ENCODE results near the gene ACOT12.

Gene ACOT12

GRCh38 chr5:81398741-81399140, 4.8 kb upstream of the ACOT12 start:
- Histone ChIP-seq H3K36me3 (no peaks in the 10 kb centered on the region), H3K4me3 (ENCODE audit: low read depth in 1 of 2, low read length in 1 of 2) (no peak overlapping the region), H3K9me3 (no peaks in the 10 kb centered on the region), H3K27ac (no peak overlapping the region), H3K4me1 (ENCODE audit: control insufficient read depth in 1 of 2, insufficient read depth in 1 of 2, low read depth in 1 of 2, low read length in 1 of 2) (peaks cover 0 to 6% of the 10 kb centered on the region in 2 experiments), H3K27me3 (peaks cover 50% of the 10 kb centered on the region)
- TF ChIP-seq CTCF (IDR thresholded peaks at IDR 0.05), result no peak

GRCh38 chr5:81397176-81397575, 3.2 kb upstream of the ACOT12 start:
- Histone ChIP-seq H3K27me3 (peaks cover 66% of the 10 kb centered on the region), H3K27ac (no peak overlapping the region), H3K4me3 (ENCODE audit: low read depth in 1 of 2, low read length in 1 of 2) (no peak overlapping the region), H3K36me3 (no peaks in the 10 kb centered on the region), H3K9me3 (no peaks in the 10 kb centered on the region), H3K4me1 (ENCODE audit: control insufficient read depth in 1 of 2, insufficient read depth in 1 of 2, low read depth in 1 of 2, low read length in 1 of 2) (peaks cover 0 to 8% of the 10 kb centered on the region in 2 experiments)
- TF ChIP-seq CTCF (IDR thresholded peaks at IDR 0.05), result no peak

DNA sequence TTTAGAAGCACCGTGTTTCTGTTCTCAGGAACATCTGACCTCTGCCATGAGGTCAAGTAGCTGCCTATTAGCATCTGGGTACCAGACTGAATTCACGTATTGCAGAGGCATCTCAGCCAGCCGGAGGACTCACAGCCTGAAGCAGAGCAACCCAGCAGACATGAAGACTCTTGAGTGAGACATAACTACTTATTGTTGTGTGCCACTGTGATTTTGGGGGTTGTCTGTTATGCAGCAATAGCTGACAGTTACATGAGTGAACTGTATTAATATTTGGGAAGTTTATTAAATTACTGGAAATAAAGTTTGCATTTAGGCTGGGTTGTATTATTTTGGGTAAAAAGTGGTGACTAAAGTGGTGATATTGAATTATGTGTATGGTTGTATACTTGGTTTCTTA, 1.3 kb upstream of the ACOT12 start:
- H3K4me3 ChIP-seq (ENCODE audit: low read depth in 1 of 2, low read length in 1 of 2), result no peak overlapping the region
- TF ChIP-seq CTCF (IDR thresholded peaks at IDR 0.05), result no peak
- no peaks in the 10 kb centered on the region for H3K9me3 ChIP-seq
- no peak overlapping the region for H3K27ac ChIP-seq
- peaks cover 76% of the 10 kb centered on the region for H3K27me3 ChIP-seq
- peaks cover 0 to 8% of the 10 kb centered on the region in 2 experiments for H3K4me1 ChIP-seq (ENCODE audit: control insufficient read depth in 1 of 2, insufficient read depth in 1 of 2, low read depth in 1 of 2, low read length in 1 of 2)
- no peaks in the 10 kb centered on the region for H3K36me3 ChIP-seq

GRCh38 chr5:81393430-81393782, 528 bp downstream of the ACOT12 start:
- no peak overlapping the region for H3K4me3 ChIP-seq (ENCODE audit: low read depth in 1 of 2, low read length in 1 of 2)
- H3K27ac ChIP-seq, result no peak overlapping the region
- H3K27me3 ChIP-seq, result peaks cover 76% of the 10 kb centered on the region
- H3K9me3 ChIP-seq, result no peaks in the 10 kb centered on the region
- no peaks in the 10 kb centered on the region for H3K36me3 ChIP-seq
- no peak for TF ChIP-seq CTCF (IDR thresholded peaks at IDR 0.05)
- H3K4me1 ChIP-seq (ENCODE audit: control insufficient read depth in 1 of 2, insufficient read depth in 1 of 2, low read depth in 1 of 2, low read length in 1 of 2), result peaks cover 0 to 8% of the 10 kb centered on the region in 2 experiments

DNA sequence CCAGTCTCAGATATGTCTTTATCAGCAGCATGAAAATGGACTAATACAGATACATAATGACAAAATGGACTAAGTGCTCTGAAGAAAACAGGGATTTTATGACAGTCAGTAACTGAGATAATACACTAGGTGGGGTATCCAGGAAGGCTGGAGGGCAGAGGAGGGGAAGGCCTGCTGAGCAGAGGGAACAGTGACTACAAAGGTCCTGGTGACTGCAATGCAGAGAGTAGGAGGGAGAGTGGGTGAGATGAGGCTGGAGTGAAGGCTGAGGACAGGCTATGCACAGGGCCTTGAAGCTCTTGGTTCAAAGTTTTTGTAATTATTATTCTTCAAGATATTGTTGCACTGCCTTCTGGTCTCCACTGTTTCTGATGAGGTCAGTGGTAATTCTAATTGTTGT, 4.9 kb downstream of the ACOT12 start:
- H3K4me1 ChIP-seq (ENCODE audit: control insufficient read depth in 1 of 2, insufficient read depth in 1 of 2, low read depth in 1 of 2, low read length in 1 of 2), result peaks cover 0 to 5% of the 10 kb centered on the region in 2 experiments
- H3K9me3 ChIP-seq, result no peaks in the 10 kb centered on the region
- H3K27me3 ChIP-seq, result peaks cover 38% of the 10 kb centered on the region
- no peaks in the 10 kb centered on the region for H3K36me3 ChIP-seq
- TF ChIP-seq CTCF (IDR thresholded peaks at IDR 0.05), result no peak
- H3K4me3 ChIP-seq (ENCODE audit: low read depth in 1 of 2, low read length in 1 of 2), result no peak overlapping the region
- no peak overlapping the region for H3K27ac ChIP-seq

DNA sequence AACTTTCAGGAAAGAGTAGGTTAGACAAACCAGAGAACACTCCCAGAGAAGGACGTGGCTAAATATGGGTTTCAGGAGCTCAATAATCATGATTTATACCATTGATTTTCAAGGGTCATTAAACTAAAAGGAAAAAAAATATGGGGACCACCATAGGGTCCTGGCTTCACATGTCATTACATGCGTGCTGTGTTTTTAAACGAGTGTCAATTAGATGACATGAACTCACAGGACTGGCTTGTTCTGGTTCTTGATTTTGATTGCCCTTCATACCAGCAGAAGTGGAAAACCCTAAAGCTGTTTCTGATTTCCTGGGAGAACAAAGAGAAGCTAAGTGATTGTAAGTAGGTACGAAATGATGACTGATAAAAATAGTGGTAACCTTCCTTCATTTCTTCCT, 5.8 kb downstream of the ACOT12 start:
- Histone ChIP-seq H3K9me3 (no peaks in the 10 kb centered on the region), H3K36me3 (no peaks in the 10 kb centered on the region), H3K27ac (no peak overlapping the region), H3K27me3 (peaks cover 29% of the 10 kb centered on the region), H3K4me3 (ENCODE audit: low read depth in 1 of 2, low read length in 1 of 2) (no peak overlapping the region), H3K4me1 (ENCODE audit: control insufficient read depth in 1 of 2, insufficient read depth in 1 of 2, low read depth in 1 of 2, low read length in 1 of 2) (no peaks in the 10 kb centered on the region)
- TF ChIP-seq CTCF (IDR thresholded peaks at IDR 0.05), result no peak

Measured in neutrophil (primary cell).